Transverse colon (tissue), 4 donors: Measurements from ENCODE around the gene MAGI2. TPM values are rescaled to one million over a fixed set of nuclear protein-coding genes. Genes with fewer than 3 reads are reported as not detected.

Source experiments
- DNase-seq: peaks from one replicate; pipeline ENCODE4 v3.0.0-alpha.2; 2019
- H3K27ac ChIP-seq, 4 donors: fragments of 200-600 bp; sonication (generic); 2 replicates each; pipeline ENCODE4 v1.5.1; 2016 to 2018; ENCODE audit warnings: inconsistent platforms in 4 of 4
- H3K27me3 ChIP-seq: fragments of 200-600 bp; sonication (generic); 2 replicates; pipeline ENCODE4 v1.5.1; 2017; ENCODE audit warnings: inconsistent platforms
- H3K36me3 ChIP-seq, 4 donors: fragments of 200-600 bp; sonication (generic); 2 replicates each; pipeline ENCODE4 v1.5.1; 2017 to 2019; ENCODE audit warnings: inconsistent platforms in 4 of 4
- H3K4me1 ChIP-seq, 4 donors: fragments of 200-600 bp; sonication (generic); 2 replicates each; pipeline ENCODE4 v1.5.1; 2017 to 2020; ENCODE audit warnings: inconsistent platforms in 4 of 4
- H3K4me3 ChIP-seq, 4 donors: fragments of 200-600 bp; sonication (generic); 1 replicate in 1 of 4; 2 replicates in 3 of 4; pipeline versions ENCODE4 v1.5.1 to v1.6.1; 2017 to 2019; ENCODE audit warnings: inconsistent platforms in 4 of 4
- H3K9me3 ChIP-seq, 2 donors: fragments of 200-600 bp; sonication (generic); 2 replicates each; pipeline ENCODE4 v1.5.1; 2017 to 2019; ENCODE audit warnings: inconsistent platforms in 2 of 2
- EP300 ChIP-seq: sonication (generic); formaldehyde crosslinking; IDR thresholded peaks from one replicate; pipeline ENCODE4 v1.6.1; 2017; ENCODE audit warnings: antibody characterized with exemption, low read depth
- POLR2A ChIP-seq: fragments of 450-650 bp; IDR thresholded peaks from one replicate; pipeline ENCODE4 v1.6.1; 2016; ENCODE audit warnings: antibody characterized with exemption, mild to moderate bottlenecking, moderate library complexity
- POLR2AphosphoS5 ChIP-seq, 3 donors: sonication (generic); formaldehyde crosslinking; IDR thresholded peaks; one replicate each; pipeline ENCODE4 v1.6.1; 2016; ENCODE audit warnings: antibody characterized with exemption in 3 of 3
- WGBS, 2 donors: methylation state at CpG; one replicate each; pipeline ENCODE4 v1.1.5; 2018; ENCODE audit warnings: low coverage in 1 of 2; 5-methylcytosine and 5-hydroxymethylcytosine counted together
- in situ Hi-C, 4 donors: fragments of 200-750 bp; cut with MboI; loops; one replicate each; pipeline versions ENCODE4 v1.15.0 to v1.15.1; 2017; ENCODE audit warnings: low sequenced_read_pairs in 3 of 4, low pct_ligation_motif_present in 1 of 4, low pct_unique_long_range_greater_than_20kb in 1 of 4
- intact Hi-C: fragments of 100-400 bp; cut with DNase I; formaldehyde crosslinking; loops from one replicate; pipeline ENCODE4 v1.15.1; 2023; ENCODE audit warnings: low total_unique reads
- total RNA-seq, 4 donors: library from RNA; depleted of rRNA; stranded (reverse); fragments of >200 nt; gene quantifications; one replicate each; pipeline ENCODE4 v1.1.0, GENCODE V29; 2016
- TF ChIP-seq, protein P1 (sequence below), 5 experiments: fragments of 200-600 bp in 3 of 5; fragments of 450-650 bp in 2 of 5; sonication (generic) in 3 of 5; IDR thresholded peaks; 1 replicate in 2 of 5; 2 replicates in 3 of 5; pipeline ENCODE4 v1.5.1; 2016 to 2017; ENCODE audit warnings: antibody characterized with exemption in 5 of 5, inconsistent platforms in 3 of 5, mild to moderate bottlenecking in 2 of 5, moderate library complexity in 1 of 5

MAGI2 gene
- total RNA-seq, 4 donors from 2014 or later = 1.6 to 9.7 (median 4.1) TPM

- Histone ChIP-seq H3K36me3 (no peaks in the 10 kb centered on the region), H3K9me3 (no peaks in the 10 kb centered on the region), H3K4me3 (no peak overlapping the region), H3K27me3 (no peaks in the 10 kb centered on the region), H3K27ac (no peak overlapping the region), H3K4me1 (no peaks in the 10 kb centered on the region)
- DNase-seq = no peak
- intact Hi-C loops (no loop called here), in situ Hi-C loops (no loop called here)
- TF ChIP-seq POLR2A (no peak), POLR2AphosphoS5 (IDR thresholded peaks at IDR 0.05) (no peak)
- TF ChIP-seq, protein P1, sequence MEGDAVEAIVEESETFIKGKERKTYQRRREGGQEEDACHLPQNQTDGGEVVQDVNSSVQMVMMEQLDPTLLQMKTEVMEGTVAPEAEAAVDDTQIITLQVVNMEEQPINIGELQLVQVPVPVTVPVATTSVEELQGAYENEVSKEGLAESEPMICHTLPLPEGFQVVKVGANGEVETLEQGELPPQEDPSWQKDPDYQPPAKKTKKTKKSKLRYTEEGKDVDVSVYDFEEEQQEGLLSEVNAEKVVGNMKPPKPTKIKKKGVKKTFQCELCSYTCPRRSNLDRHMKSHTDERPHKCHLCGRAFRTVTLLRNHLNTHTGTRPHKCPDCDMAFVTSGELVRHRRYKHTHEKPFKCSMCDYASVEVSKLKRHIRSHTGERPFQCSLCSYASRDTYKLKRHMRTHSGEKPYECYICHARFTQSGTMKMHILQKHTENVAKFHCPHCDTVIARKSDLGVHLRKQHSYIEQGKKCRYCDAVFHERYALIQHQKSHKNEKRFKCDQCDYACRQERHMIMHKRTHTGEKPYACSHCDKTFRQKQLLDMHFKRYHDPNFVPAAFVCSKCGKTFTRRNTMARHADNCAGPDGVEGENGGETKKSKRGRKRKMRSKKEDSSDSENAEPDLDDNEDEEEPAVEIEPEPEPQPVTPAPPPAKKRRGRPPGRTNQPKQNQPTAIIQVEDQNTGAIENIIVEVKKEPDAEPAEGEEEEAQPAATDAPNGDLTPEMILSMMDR (IDR thresholded peaks at IDR 0.05) = no peak
Measured at GRCh38 chr7:78063758-78064157, 1389.7 kb downstream of the MAGI2 start.

GRCh38 chr7:78062214-78062613 is 1391.3 kb downstream of the MAGI2 start:
- no peak overlapping the region for H3K4me3 ChIP-seq
- no peaks in the 10 kb centered on the region for H3K9me3 ChIP-seq
- TF ChIP-seq POLR2AphosphoS5 (IDR thresholded peaks at IDR 0.05) = no peak
- TF ChIP-seq POLR2A = no peak
- TF ChIP-seq, protein P1 (IDR thresholded peaks at IDR 0.05) = no peak
- TF ChIP-seq EP300 = no peak
- intact Hi-C loops = no loop called here
- no peaks in the 10 kb centered on the region for H3K4me1 ChIP-seq
- WGBS, 2 donors = 84 to 96% methylated on average over 3 of the region's 3 CpGs
- DNase-seq = no peak
- in situ Hi-C loops = no loop called here
- H3K27ac ChIP-seq = no peak overlapping the region
- H3K36me3 ChIP-seq = no peaks in the 10 kb centered on the region
- H3K27me3 ChIP-seq = no peaks in the 10 kb centered on the region

- Histone ChIP-seq H3K27ac (no peak overlapping the region), H3K4me3 (no peak overlapping the region), H3K27me3 (no peaks in the 10 kb centered on the region), H3K36me3 (no peaks in the 10 kb centered on the region), H3K4me1 (no peaks in the 10 kb centered on the region), H3K9me3 (no peaks in the 10 kb centered on the region)
- intact Hi-C loops = no loop called here
- DNase-seq = no peak
- TF ChIP-seq, protein P1 (IDR thresholded peaks at IDR 0.05) = no peak
- TF ChIP-seq EP300 (no peak), POLR2A (no peak), POLR2AphosphoS5 (IDR thresholded peaks at IDR 0.05) (no peak)
- in situ Hi-C loops = no loop called here
Measured at GRCh38 chr7:78057571-78057970, 1395.9 kb downstream of the MAGI2 start.

DNA sequence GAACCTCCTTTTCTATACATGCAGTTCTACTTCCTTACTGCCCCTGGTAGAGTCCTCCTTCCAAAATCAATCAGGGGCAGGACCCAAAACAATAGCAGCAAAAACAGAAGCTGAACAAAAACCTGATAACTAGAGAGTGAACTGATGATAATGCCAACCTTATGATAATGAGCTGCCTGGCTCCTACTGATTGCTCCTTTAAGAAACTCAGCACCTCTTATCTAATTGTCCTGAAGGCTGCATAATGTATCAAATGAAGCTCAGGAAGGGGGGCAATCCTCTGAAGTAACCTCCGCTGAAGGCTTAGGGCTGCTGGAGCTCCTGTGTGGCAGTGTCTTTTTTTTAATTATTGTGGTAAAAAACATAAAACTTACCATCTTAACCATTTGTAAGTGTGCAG is 1397.9 kb downstream of the MAGI2 start:
- H3K27ac ChIP-seq = no peak overlapping the region
- H3K4me3 ChIP-seq = no peak overlapping the region
- H3K27me3 ChIP-seq = no peaks in the 10 kb centered on the region
- no peaks in the 10 kb centered on the region for H3K9me3 ChIP-seq
- WGBS, 2 donors = 100% methylated on average over 1 of the region's 1 CpG; no CpG with 5 or more reads in 1 of the 2 donors
- DNase-seq = no peak
- no peaks in the 10 kb centered on the region for H3K4me1 ChIP-seq
- H3K36me3 ChIP-seq = no peaks in the 10 kb centered on the region
- TF ChIP-seq POLR2A = no peak
- TF ChIP-seq POLR2AphosphoS5 (IDR thresholded peaks at IDR 0.05) = no peak
- TF ChIP-seq, protein P1 (IDR thresholded peaks at IDR 0.05) = no peak
- TF ChIP-seq EP300 = no peak
- intact Hi-C loops (no loop called here), in situ Hi-C loops (no loop called here)
